SKM-1 treated with dmso at 0.1 percent for 144 hours (cell line): Measurements from ENCODE around the gene MLLT3.

Experiments used
- DNase-seq: peaks from one replicate; lab custom pipeline; 2025; ENCODE audit not compliant: unreplicated experiment; lab: John Stamatoyannopoulos, UW

MLLT3 gene

GRCh38 chr9:20353931-20354652 lies 268.2 kb downstream of the MLLT3 start:
- DNase-seq, result no peak

- DNase-seq, result no peak
Measured at GRCh38 chr9:20353524-20353923, 268.8 kb downstream of the MLLT3 start.

DNA sequence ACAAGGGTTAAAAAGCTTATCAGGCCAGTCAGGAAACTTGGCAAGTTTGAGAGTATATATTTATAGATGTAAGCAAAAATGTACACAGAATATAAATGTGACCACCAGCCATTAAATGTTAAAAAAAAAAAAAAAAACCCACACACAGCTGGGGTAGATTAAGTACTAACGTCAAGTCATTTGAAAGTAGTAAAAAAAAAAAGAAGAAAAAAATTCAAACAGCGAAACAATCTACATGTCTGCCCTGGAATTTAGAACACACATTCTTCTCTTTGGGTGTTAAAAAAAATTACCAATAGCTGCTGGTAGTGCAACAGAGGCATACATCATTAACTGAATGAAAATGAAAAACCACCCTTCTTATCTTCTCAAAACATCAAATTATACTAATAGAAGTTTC lies 269.7 kb downstream of the MLLT3 start:
- no peak for DNase-seq

- no peak for DNase-seq
Measured at GRCh38 chr9:20351715-20352114, 270.6 kb downstream of the MLLT3 start.

DNA sequence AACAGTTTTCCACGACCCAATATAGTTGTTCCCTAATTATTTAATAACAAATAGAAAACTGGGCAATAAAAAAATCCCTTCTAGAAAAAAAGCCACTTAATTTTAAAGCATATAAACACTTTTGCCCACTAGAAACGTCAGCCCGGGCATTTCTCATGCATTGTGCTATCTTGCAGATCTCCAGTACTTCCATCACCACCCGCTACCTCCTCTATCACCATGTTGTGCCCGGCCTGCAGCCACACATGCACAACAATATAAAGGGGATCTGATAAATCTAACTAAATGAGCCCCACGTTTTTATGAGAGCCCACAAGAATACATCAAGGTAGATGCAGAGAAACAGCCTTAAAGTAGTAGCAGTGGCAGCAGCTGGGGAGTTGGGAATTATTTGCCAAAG lies 272.7 kb downstream of the MLLT3 start:
- no peak for DNase-seq

GRCh38 chr9:20343325-20343724 lies 279.0 kb downstream of the MLLT3 start:
- no peak for DNase-seq

GRCh38 chr9:20340511-20340861 lies 281.8 kb downstream of the MLLT3 start:
- no peak for DNase-seq

DNA sequence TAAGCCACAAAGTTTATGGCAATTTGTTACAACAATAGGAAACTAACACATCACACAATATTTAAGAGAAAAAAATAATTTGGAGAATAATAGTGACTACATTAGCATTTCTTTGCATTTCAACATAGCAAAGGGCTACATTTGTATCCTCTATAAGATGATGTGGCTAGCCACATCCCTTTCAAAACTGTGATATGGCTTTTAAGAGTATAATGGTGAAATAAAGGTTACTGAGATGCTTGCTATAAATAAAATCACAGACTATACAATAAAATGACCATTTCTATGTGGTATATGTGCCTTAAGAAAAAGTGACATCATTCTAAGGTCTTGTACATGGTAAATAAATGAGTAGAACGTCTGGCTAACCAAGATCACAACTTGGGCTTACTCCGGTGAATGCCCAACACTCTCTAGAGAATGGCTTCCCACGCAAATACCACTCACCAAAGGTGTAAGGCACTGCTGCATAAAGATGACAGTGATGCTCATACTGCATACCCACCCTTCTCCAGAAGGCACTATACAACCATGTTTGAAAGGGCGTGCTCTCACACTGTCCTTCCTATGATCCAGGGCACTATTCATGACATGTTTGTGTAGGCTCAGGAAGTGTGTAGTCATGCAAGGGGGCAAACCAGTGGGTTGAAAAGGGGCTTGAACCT lies 286.5 kb downstream of the MLLT3 start:
- no peak for DNase-seq

GRCh38 chr9:20333991-20334390 lies 288.3 kb downstream of the MLLT3 start:
- DNase-seq, result no peak

GRCh38 chr9:20331095-20331685 lies 291.1 kb downstream of the MLLT3 start:
- DNase-seq, result no peak

DNA sequence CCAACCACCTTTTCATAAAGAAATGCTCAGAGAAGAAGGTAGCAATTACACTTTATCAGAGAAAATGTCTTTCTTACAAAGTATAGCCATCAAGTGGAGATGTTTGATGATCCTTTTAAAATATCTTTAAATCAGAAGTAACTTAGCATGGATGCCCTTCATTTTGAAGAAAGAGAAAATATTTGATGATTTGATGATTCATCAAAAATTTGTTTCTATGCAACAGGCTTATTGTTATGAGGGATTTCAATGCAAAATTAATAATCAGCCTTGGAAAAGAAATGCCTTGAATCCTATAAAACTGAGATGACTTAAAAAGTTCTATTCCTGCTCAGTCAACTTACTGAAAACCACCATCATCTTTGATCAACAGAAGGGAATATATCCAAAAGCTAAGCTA lies 291.6 kb downstream of the MLLT3 start:
- DNase-seq, result no peak

GRCh38 chr9:20326516-20326915 lies 295.8 kb downstream of the MLLT3 start:
- no peak for DNase-seq

GRCh38 chr9:20325008-20325407 lies 297.3 kb downstream of the MLLT3 start:
- no peak for DNase-seq

DNA sequence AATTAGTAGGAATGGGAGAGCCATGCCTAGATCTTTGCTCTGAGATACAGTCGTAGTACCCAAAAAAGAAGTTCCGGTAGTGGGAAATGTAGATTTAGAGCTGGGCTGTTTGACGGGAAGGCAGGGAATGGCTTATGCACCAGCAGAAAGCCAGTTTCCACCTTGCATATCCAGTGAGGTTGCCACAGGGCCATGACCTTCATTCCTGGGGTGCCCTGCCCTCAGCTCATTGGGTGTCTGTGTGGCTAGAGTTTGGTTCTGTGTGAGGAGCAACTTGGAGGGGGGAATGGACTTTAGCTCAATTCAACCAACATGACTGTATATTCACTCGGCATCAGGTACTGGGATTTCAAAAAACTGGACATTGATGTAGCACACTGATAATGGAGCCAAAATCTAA lies 300.1 kb downstream of the MLLT3 start:
- no peak for DNase-seq

DNA sequence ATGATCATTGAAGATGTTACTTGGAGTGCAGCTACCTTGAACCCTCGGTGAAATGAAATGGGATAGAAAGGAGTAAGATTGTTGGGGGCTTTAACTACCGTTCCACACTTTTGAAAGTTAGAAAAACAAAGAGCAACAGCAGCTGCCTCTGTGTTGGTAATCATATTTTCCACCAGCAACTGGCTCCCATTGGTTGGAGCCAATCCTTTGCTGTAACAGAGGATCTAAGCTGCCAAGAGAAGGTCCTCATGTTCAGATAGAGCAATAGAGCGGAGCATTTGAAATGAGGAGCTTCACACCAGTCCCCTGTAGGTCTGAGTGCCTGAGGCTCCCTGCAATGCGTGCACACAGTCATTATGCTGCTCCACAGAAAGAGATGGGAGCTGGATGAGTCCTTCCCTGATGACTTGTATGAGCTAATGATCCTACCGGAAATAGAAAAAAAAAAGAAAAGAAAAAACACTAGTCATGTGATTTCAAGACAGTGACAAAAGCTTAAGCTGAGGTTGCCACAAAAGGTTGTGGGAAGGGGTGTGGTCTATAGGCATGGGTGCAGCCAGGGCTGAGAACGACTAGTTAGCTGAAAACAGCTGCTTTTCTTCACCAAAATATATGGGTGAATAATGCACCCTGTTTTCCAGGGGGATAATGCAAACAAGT lies 300.7 kb downstream of the MLLT3 start:
- no peak for DNase-seq

GRCh38 chr9:20320921-20321320 lies 301.4 kb downstream of the MLLT3 start:
- no peak for DNase-seq

GRCh38 chr9:20319641-20320337 lies 302.5 kb downstream of the MLLT3 start:
- DNase-seq, result no peak

DNA sequence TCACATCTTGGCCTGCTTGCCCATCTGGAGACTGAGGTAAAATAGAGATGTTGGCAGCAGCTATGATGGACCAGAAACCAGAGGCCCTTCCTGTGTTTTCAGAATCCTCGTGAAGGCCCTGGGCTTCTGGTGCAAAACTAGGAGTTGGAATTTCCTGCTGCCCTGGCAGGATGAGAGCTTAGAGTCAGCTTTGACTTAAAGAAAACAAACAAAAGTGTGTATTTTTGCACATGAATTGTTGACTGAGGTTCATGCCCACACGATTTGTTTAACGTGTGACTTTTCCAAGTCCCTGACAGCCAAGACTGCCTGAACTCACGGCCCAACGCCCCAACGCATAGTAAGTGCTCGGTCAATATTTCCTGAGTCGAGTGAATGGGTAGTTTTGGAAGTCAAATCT lies 303.1 kb downstream of the MLLT3 start:
- no peak for DNase-seq

- no peak for DNase-seq
Measured at GRCh38 chr9:20317701-20318100, 304.6 kb downstream of the MLLT3 start.

GRCh38 chr9:20316372-20316771 lies 305.9 kb downstream of the MLLT3 start:
- no peak for DNase-seq

DNA sequence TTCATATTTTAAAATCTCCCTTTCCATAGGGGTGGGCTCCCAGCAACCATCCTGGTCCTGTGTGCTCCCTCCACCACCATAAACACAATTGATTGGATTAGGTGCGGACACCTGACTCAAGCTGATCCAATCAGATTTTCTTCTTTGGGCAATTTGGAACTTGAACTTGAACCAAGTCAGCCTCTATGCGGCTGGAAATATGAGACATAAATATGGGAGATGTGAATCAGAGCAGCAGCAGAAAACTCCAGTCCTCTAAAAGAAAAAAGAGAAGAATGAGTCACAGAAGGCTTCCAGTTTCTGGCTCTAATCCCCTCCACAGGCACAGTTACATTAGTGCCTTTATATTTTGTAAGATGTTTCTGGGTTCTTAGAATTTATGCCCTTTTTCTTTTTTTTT lies 306.6 kb downstream of the MLLT3 start:
- no peak for DNase-seq
